ENCODE results near the gene SELENOO. TPM values are rescaled to one million over a fixed set of nuclear protein-coding genes. Genes with fewer than 3 reads are reported as not detected.

Gene SELENOO
- total and polyA plus RNA-seq, 2 donors (not counting 1 experiment from before 2014, with no cell fraction given) = 62.1 to 74.6 TPM

- ChIA-PET POLR2A (no interaction called here), CTCF (no interaction called here)
- no peak for TF ChIP-seq CTCF (IDR thresholded peaks at IDR 0.05)
- no peak for TF ChIP-seq EZH2 (IDR thresholded peaks at IDR 0.05; ENCODE audit: borderline replicate concordance, insufficient read depth, low read depth, low read length, poor library complexity, severe bottlenecking)
- Histone ChIP-seq H3K4me3 (ENCODE audit: control extremely low read depth in 1 of 5, extremely low read depth in 1 of 5, insufficient read depth in 1 of 5, low read depth in 2 of 5, low read length in 4 of 5) (no peak overlapping the region), H4K20me1 (ENCODE audit: control insufficient read depth, insufficient read depth, low read length, poor library complexity, severe bottlenecking) (no peaks in the 10 kb centered on the region), H3K4me2 (replicated peaks; ENCODE audit: low read depth, low read length, poor library complexity, severe bottlenecking) (no peak overlapping the region), H3K79me2 (ENCODE audit: control insufficient read depth, insufficient read depth, low read length) (no peaks in the 10 kb centered on the region), H3K4me1 (ENCODE audit: control insufficient read depth in 2 of 2, insufficient read depth in 2 of 2, low read length in 2 of 2) (peaks cover 17 to 21% of the 10 kb centered on the region in 2 donors), H3K27me3 (replicated peaks in 1 of 4; ENCODE audit: control extremely low read depth in 1 of 4, control insufficient read depth in 3 of 4, insufficient read depth in 4 of 4, low read length in 3 of 4) (peaks cover 0 to 30% (median 8%) of the 10 kb centered on the region in 4 experiments), H3K27ac (ENCODE audit: low read length in 2 of 2) (no peak overlapping the region), H3K9me3 (ENCODE audit: control extremely low read depth in 1 of 3, control insufficient read depth in 2 of 3, insufficient read depth in 1 of 3, low read length in 2 of 3) (no peaks in the 10 kb centered on the region), H2AFZ (ENCODE audit: insufficient read depth, low read depth, low read length, poor library complexity, severe bottlenecking) (no peak overlapping the region), H3K9ac (ENCODE audit: low read length) (no peak overlapping the region), H3K36me3 (replicated peaks in 1 of 2; ENCODE audit: control extremely low read depth in 1 of 2, control insufficient read depth in 1 of 2, extremely low read depth in 1 of 2, insufficient read depth in 2 of 2, low read length in 1 of 2) (no peaks in the 10 kb centered on the region)
- no peak for DNase-seq
- Mint-ChIP-seq H3K27me3 (peaks cover 10% of the 10 kb centered on the region), H3K27ac (no peak overlapping the region), H3K9me3 (ENCODE audit: insufficient read depth) (no peaks in the 10 kb centered on the region), H3K4me3 (peak overlapping the region; percentile 37), H3K4me1 (peaks cover 13% of the 10 kb centered on the region)
- intact Hi-C loops (cut with micrococcal nuclease) = no loop called here
- WGBS (ENCODE audit: insufficient coverage) = 96% methylated on average over 18 of the region's 24 CpGs
- no peak for ATAC-seq (ENCODE audit: low read depth)
Observed at GRCh38 chr22:50258361-50259292, 57.8 kb downstream of the SELENOO start.

- Histone ChIP-seq H4K20me1 (ENCODE audit: control insufficient read depth, insufficient read depth, low read length, poor library complexity, severe bottlenecking) (no peaks in the 10 kb centered on the region), H3K36me3 (replicated peaks in 1 of 2; ENCODE audit: control extremely low read depth in 1 of 2, control insufficient read depth in 1 of 2, extremely low read depth in 1 of 2, insufficient read depth in 2 of 2, low read length in 1 of 2) (no peaks in the 10 kb centered on the region), H3K9me3 (ENCODE audit: control extremely low read depth in 1 of 3, control insufficient read depth in 2 of 3, insufficient read depth in 1 of 3, low read length in 2 of 3) (no peaks in the 10 kb centered on the region), H2AFZ (ENCODE audit: insufficient read depth, low read depth, low read length, poor library complexity, severe bottlenecking) (no peak overlapping the region), H3K4me3 (ENCODE audit: control extremely low read depth in 1 of 5, extremely low read depth in 1 of 5, insufficient read depth in 1 of 5, low read depth in 2 of 5, low read length in 4 of 5) (no peak overlapping the region), H3K27ac (ENCODE audit: low read length in 2 of 2) (no peak overlapping the region), H3K4me2 (replicated peaks; ENCODE audit: low read depth, low read length, poor library complexity, severe bottlenecking) (no peak overlapping the region), H3K27me3 (replicated peaks in 1 of 4; ENCODE audit: control extremely low read depth in 1 of 4, control insufficient read depth in 3 of 4, insufficient read depth in 4 of 4, low read length in 3 of 4) (peaks cover 0 to 31% (median 8%) of the 10 kb centered on the region in 4 experiments), H3K79me2 (ENCODE audit: control insufficient read depth, insufficient read depth, low read length) (no peaks in the 10 kb centered on the region), H3K4me1 (ENCODE audit: control insufficient read depth in 2 of 2, insufficient read depth in 2 of 2, low read length in 2 of 2) (peaks cover 17 to 21% of the 10 kb centered on the region in 2 donors), H3K9ac (ENCODE audit: low read length) (no peak overlapping the region)
- Mint-ChIP-seq H3K27ac (no peak overlapping the region), H3K4me1 (peaks cover 13% of the 10 kb centered on the region), H3K4me3 (peak overlapping the region; percentile 37), H3K9me3 (ENCODE audit: insufficient read depth) (no peaks in the 10 kb centered on the region), H3K27me3 (peaks cover 10% of the 10 kb centered on the region)
- intact Hi-C loops (cut with micrococcal nuclease) = no loop called here
- ATAC-seq (ENCODE audit: low read depth) (no peak), DNase-seq (no peak)
- WGBS (ENCODE audit: insufficient coverage) = 89% methylated on average over 14 of the region's 15 CpGs
- TF ChIP-seq EZH2 (IDR thresholded peaks at IDR 0.05; ENCODE audit: borderline replicate concordance, insufficient read depth, low read depth, low read length, poor library complexity, severe bottlenecking) (no peak), CTCF (IDR thresholded peaks at IDR 0.05) (no peak)
- POLR2A ChIA-PET = no interaction called here
- CTCF ChIA-PET = no interaction called here
Observed at GRCh38 chr22:50259302-50259701, 58.5 kb downstream of the SELENOO start.
